Cortex of kidney (tissue), 1 donor: ENCODE results near the gene CLCN6.

Experiments used
- DNase-seq: peaks from one replicate; lab custom pipeline; 2025; lab: John Stamatoyannopoulos, UW

Gene CLCN6

GRCh38 chr1:11831945-11832725, 26.1 kb downstream of the CLCN6 start:
- DNase-seq, result no peak

GRCh38 chr1:11833497-11833896, 27.5 kb downstream of the CLCN6 start:
- no peak for DNase-seq

- no peak for DNase-seq
Measured at GRCh38 chr1:11833900-11834299, 27.9 kb downstream of the CLCN6 start.

GRCh38 chr1:11835441-11836225, 29.6 kb downstream of the CLCN6 start:
- no peak for DNase-seq

- DNase-seq, result no peak
Measured at GRCh38 chr1:11836955-11837766, 31.2 kb downstream of the CLCN6 start.

GRCh38 chr1:11837767-11838348, 31.9 kb downstream of the CLCN6 start:
- DNase-seq, result no peak

GRCh38 chr1:11838349-11839272, 32.6 kb downstream of the CLCN6 start:
- DNase-seq, result no peak

GRCh38 chr1:11839727-11840705, 34.0 kb downstream of the CLCN6 start:
- no peak for DNase-seq

GRCh38 chr1:11841245-11842153, 35.5 kb downstream of the CLCN6 start:
- DNase-seq, result no peak

GRCh38 chr1:11842154-11843041, 36.4 kb downstream of the CLCN6 start:
- DNase-seq, result no peak

- DNase-seq, result no peak
Measured at GRCh38 chr1:11845641-11846335, 39.8 kb downstream of the CLCN6 start.

- DNase-seq, result no peak
Measured at GRCh38 chr1:11847667-11848372, 41.8 kb downstream of the CLCN6 start, which contains the start of gene NPPA. Gene NPPA (minus strand): TSS chr1:11847783. CDS start chr1:11847684, 99 bp downstream.

- DNase-seq, result no peak
Measured at GRCh38 chr1:11848373-11848700, 42.3 kb downstream of the CLCN6 start.

- DNase-seq, result no peak
Measured at GRCh38 chr1:11850156-11850555, 44.2 kb downstream of the CLCN6 start.

GRCh38 chr1:11851180-11851579, 45.2 kb downstream of the CLCN6 start:
- DNase-seq, result no peak

- DNase-seq, result no peak
Measured at GRCh38 chr1:11854519-11854918, 48.5 kb downstream of the CLCN6 start.
